Measurements from ENCODE around the gene GRID2. TPM values are rescaled to one million over a fixed set of nuclear protein-coding genes. Genes with fewer than 3 reads are reported as not detected.

The GRID2 gene
- total RNA-seq, 4 donors from 2014 or later = 0.16 TPM; not detected in 3

GRCh38 chr4:92636038-92636806, 332.5 kb downstream of the GRID2 start:
- intact Hi-C loops (cut with DNase I; ENCODE audit: low total_unique reads) = no loop called here

GRCh38 chr4:92641409-92641808, 337.6 kb downstream of the GRID2 start:
- no peaks in the 10 kb centered on the region for H3K4me1 ChIP-seq
- no peak overlapping the region for H3K27ac ChIP-seq
- no peaks in the 10 kb centered on the region for H3K36me3 ChIP-seq
- intact Hi-C loops (cut with DNase I; ENCODE audit: low total_unique reads) = no loop called here
- no peaks in the 10 kb centered on the region for H3K27me3 ChIP-seq
- in situ Hi-C loops (cut with MboI; ENCODE audit: low pct_ligation_motif_present in 1 of 4, low pct_unique_long_range_greater_than_20kb in 1 of 4, low sequenced_read_pairs in 3 of 4) = no loop called here
- WGBS, 2 donors (ENCODE audit: low coverage in 1 of 2) = 76 to 80% methylated on average over 3 of the region's 3 CpGs
- H3K4me3 ChIP-seq = no peak overlapping the region
- TF ChIP-seq POLR2AphosphoS5 (IDR thresholded peaks at IDR 0.05) (no peak), POLR2A (IDR thresholded peaks at IDR 0.05) (no peak), CTCF (IDR thresholded peaks at IDR 0.05) (no peak), EP300 (IDR thresholded peaks at IDR 0.05; ENCODE audit: low read depth) (no peak)
- no peaks in the 10 kb centered on the region for H3K9me3 ChIP-seq
- DNase-seq = no peak

More at GRCh38 chr4:92636038-92636806, 332.5 kb downstream of the GRID2 start:
- no peak overlapping the region for H3K27ac ChIP-seq
- no peaks in the 10 kb centered on the region for H3K9me3 ChIP-seq
- H3K4me3 ChIP-seq = no peak overlapping the region
- DNase-seq = no peak
- no peaks in the 10 kb centered on the region for H3K27me3 ChIP-seq
- WGBS, 2 donors (ENCODE audit: low coverage in 1 of 2) = 49 to 64% methylated on average over 3 to 6 of the region's 6 CpGs
- no peaks in the 10 kb centered on the region for H3K36me3 ChIP-seq
- no peaks in the 10 kb centered on the region for H3K4me1 ChIP-seq
- TF ChIP-seq CTCF (IDR thresholded peaks at IDR 0.05) (no peak), EP300 (IDR thresholded peaks at IDR 0.05; ENCODE audit: low read depth) (no peak), POLR2A (IDR thresholded peaks at IDR 0.05) (no peak), POLR2AphosphoS5 (IDR thresholded peaks at IDR 0.05) (no peak)
- in situ Hi-C loops (cut with MboI; ENCODE audit: low pct_ligation_motif_present in 1 of 4, low pct_unique_long_range_greater_than_20kb in 1 of 4, low sequenced_read_pairs in 3 of 4) = no loop called here

- no peaks in the 10 kb centered on the region for H3K4me1 ChIP-seq
- in situ Hi-C loops (cut with MboI; ENCODE audit: low pct_ligation_motif_present in 1 of 4, low pct_unique_long_range_greater_than_20kb in 1 of 4, low sequenced_read_pairs in 3 of 4) (no loop called here), intact Hi-C loops (cut with DNase I; ENCODE audit: low total_unique reads) (no loop called here)
- H3K4me3 ChIP-seq = no peak overlapping the region
- H3K27ac ChIP-seq = no peak overlapping the region
- no peaks in the 10 kb centered on the region for H3K9me3 ChIP-seq
- no peak for DNase-seq
- TF ChIP-seq EP300 (IDR thresholded peaks at IDR 0.05; ENCODE audit: low read depth) = no peak
- no peak for TF ChIP-seq POLR2AphosphoS5 (IDR thresholded peaks at IDR 0.05)
- no peaks in the 10 kb centered on the region for H3K36me3 ChIP-seq
- no peaks in the 10 kb centered on the region for H3K27me3 ChIP-seq
- 64 to 75% methylated on average over 2 of the region's 2 CpGs for WGBS, 2 donors (ENCODE audit: low coverage in 1 of 2)
Observed at GRCh38 chr4:92646826-92647225, 343.1 kb downstream of the GRID2 start.

GRCh38 chr4:92651536-92651935, 347.8 kb downstream of the GRID2 start:
- Histone ChIP-seq H3K27ac (no peak overlapping the region), H3K9me3 (no peaks in the 10 kb centered on the region), H3K4me3 (no peak overlapping the region), H3K4me1 (no peaks in the 10 kb centered on the region), H3K27me3 (no peaks in the 10 kb centered on the region), H3K36me3 (no peaks in the 10 kb centered on the region)
- DNase-seq = no peak
- in situ Hi-C loops (cut with MboI; ENCODE audit: low pct_ligation_motif_present in 1 of 4, low pct_unique_long_range_greater_than_20kb in 1 of 4, low sequenced_read_pairs in 3 of 4) (no loop called here), intact Hi-C loops (cut with DNase I; ENCODE audit: low total_unique reads) (no loop called here)
- TF ChIP-seq POLR2A (IDR thresholded peaks at IDR 0.05) (no peak), POLR2AphosphoS5 (IDR thresholded peaks at IDR 0.05) (no peak), CTCF (IDR thresholded peaks at IDR 0.05) (no peak), EP300 (IDR thresholded peaks at IDR 0.05; ENCODE audit: low read depth) (no peak)

- Histone ChIP-seq H3K27me3 (no peaks in the 10 kb centered on the region), H3K4me1 (no peaks in the 10 kb centered on the region), H3K36me3 (no peaks in the 10 kb centered on the region), H3K4me3 (no peak overlapping the region), H3K27ac (no peak overlapping the region), H3K9me3 (no peaks in the 10 kb centered on the region)
- in situ Hi-C loops (cut with MboI; ENCODE audit: low pct_ligation_motif_present in 1 of 4, low pct_unique_long_range_greater_than_20kb in 1 of 4, low sequenced_read_pairs in 3 of 4) = no loop called here
- no peak for DNase-seq
- TF ChIP-seq POLR2A (IDR thresholded peaks at IDR 0.05) = no peak
- no peak for TF ChIP-seq POLR2AphosphoS5 (IDR thresholded peaks at IDR 0.05)
- TF ChIP-seq EP300 (IDR thresholded peaks at IDR 0.05; ENCODE audit: low read depth) = no peak
- TF ChIP-seq CTCF (IDR thresholded peaks at IDR 0.05) = no peak
- intact Hi-C loops (cut with DNase I; ENCODE audit: low total_unique reads) = no loop called here
Observed at GRCh38 chr4:92654084-92654483, 350.3 kb downstream of the GRID2 start.

Data from transverse colon (tissue), 4 donors.